ENCODE data around the gene RPL13A.

GRCh38 chr19:49487277-49488045 lies at the start of gene RPL13A:
- TF ChIP-seq, protein P1, sequence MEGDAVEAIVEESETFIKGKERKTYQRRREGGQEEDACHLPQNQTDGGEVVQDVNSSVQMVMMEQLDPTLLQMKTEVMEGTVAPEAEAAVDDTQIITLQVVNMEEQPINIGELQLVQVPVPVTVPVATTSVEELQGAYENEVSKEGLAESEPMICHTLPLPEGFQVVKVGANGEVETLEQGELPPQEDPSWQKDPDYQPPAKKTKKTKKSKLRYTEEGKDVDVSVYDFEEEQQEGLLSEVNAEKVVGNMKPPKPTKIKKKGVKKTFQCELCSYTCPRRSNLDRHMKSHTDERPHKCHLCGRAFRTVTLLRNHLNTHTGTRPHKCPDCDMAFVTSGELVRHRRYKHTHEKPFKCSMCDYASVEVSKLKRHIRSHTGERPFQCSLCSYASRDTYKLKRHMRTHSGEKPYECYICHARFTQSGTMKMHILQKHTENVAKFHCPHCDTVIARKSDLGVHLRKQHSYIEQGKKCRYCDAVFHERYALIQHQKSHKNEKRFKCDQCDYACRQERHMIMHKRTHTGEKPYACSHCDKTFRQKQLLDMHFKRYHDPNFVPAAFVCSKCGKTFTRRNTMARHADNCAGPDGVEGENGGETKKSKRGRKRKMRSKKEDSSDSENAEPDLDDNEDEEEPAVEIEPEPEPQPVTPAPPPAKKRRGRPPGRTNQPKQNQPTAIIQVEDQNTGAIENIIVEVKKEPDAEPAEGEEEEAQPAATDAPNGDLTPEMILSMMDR (IDR thresholded peaks at IDR 0.05): peak in 2 of 3 donors; percentile 20 to 22
- TF ChIP-seq POLR2A (IDR thresholded peaks at IDR 0.05) (peak; percentile 98), EP300 (IDR thresholded peaks at IDR 0.05) (peak; percentile 46)

Measured in ovary (tissue), 3 donors.